Measurements from ENCODE around the gene PALS1. TPM values are rescaled to one million over a fixed set of nuclear protein-coding genes. Genes with fewer than 3 reads are reported as not detected.

PALS1 gene
- total and polyA plus RNA-seq, 2 experiments from 2014 or later: 9.1 to 26.7 TPM

GRCh38 chr14:67268426-67269150, 27.4 kb downstream of the PALS1 start:
- H3K4me3 Mint-ChIP-seq: peak overlapping the region; percentile 63
- Histone ChIP-seq H4K20me1 (replicated peaks; ENCODE audit: insufficient read depth) (no peaks in the 10 kb centered on the region), H3K4me3 (peak overlapping the region; percentile 38), H3K4me1 (ENCODE audit: insufficient read depth) (peaks cover 26% of the 10 kb centered on the region), H3K27ac (ENCODE audit: low read depth) (peak overlapping the region; percentile 91), H2AFZ (no peak overlapping the region), H3F3A (replicated peaks; ENCODE audit: low read depth) (no peaks in the 10 kb centered on the region), H3K79me2 (replicated peaks; ENCODE audit: insufficient read depth) (peaks cover 60% of the 10 kb centered on the region), H3K4me2 (peak overlapping the region; percentile 71), H3K36me3 (ENCODE audit: insufficient read depth) (no peaks in the 10 kb centered on the region), H3K9me2 (ENCODE audit: insufficient read depth) (no peaks in the 10 kb centered on the region), H3K27me3 (ENCODE audit: insufficient read depth) (no peaks in the 10 kb centered on the region)
- no peaks in the 10 kb centered on the region for H3K27me3 Mint-ChIP-seq (ENCODE audit: insufficient read depth, low read depth, poor library complexity)
- peaks cover 35% of the 10 kb centered on the region for H3K4me1 Mint-ChIP-seq
- H3K9me3 Mint-ChIP-seq: no peaks in the 10 kb centered on the region
- DNase-seq (ENCODE audit: low spot score) (peak; percentile 94), ATAC-seq (peak; percentile 98)
- TF ChIP-seq POLR2AphosphoS5 (IDR thresholded peaks at IDR 0.05; ENCODE audit: low read depth) (no peak), EZH2phosphoT487 (IDR thresholded peaks at IDR 0.05; ENCODE audit: unreplicated experiment) (no peak), CREB1 (CRISPR knock-in tag; IDR thresholded peaks at IDR 0.05; ENCODE audit: low read depth) (peak; percentile 28; the same call in 1 of the 2 replicates), REST (IDR thresholded peaks at IDR 0.05; ENCODE audit: unreplicated experiment) (no peak)
- H3K36me3 Mint-ChIP-seq (ENCODE audit: low read depth): peaks cover 9% of the 10 kb centered on the region; the same call in 2 of the 3 replicates
- peak overlapping the region; percentile 93 for H3K27ac Mint-ChIP-seq

GRCh38 chr14:67269298-67270060, 28.2 kb downstream of the PALS1 start:
- peaks cover 26% of the 10 kb centered on the region for H3K4me1 ChIP-seq (ENCODE audit: insufficient read depth)
- ATAC-seq: peak; percentile 10; the same call in 1 of the 3 replicates
- Mint-ChIP-seq H3K9me3 (no peaks in the 10 kb centered on the region), H3K4me1 (peaks cover 32% of the 10 kb centered on the region), H3K4me3 (peak overlapping the region; percentile 8; the same call in 2 of the 3 replicates), H3K27me3 (ENCODE audit: insufficient read depth, low read depth, poor library complexity) (no peaks in the 10 kb centered on the region), H3K27ac (peak overlapping the region; percentile 93), H3K36me3 (ENCODE audit: low read depth) (peaks cover 14% of the 10 kb centered on the region; the same call in 2 of the 3 replicates)
- H3K4me3 ChIP-seq: peak overlapping the region; percentile 28
- peak overlapping the region; percentile 50 for H3K4me2 ChIP-seq
- no peaks in the 10 kb centered on the region for H3K27me3 ChIP-seq (ENCODE audit: insufficient read depth)
- H4K20me1 ChIP-seq (replicated peaks; ENCODE audit: insufficient read depth): no peaks in the 10 kb centered on the region
- H3K79me2 ChIP-seq (replicated peaks; ENCODE audit: insufficient read depth): peaks cover 66% of the 10 kb centered on the region
- no peak for TF ChIP-seq ZNF462 (CRISPR knock-in tag; IDR thresholded peaks at IDR 0.05)
- no peak for TF ChIP-seq NANOG (IDR thresholded peaks at IDR 0.05; ENCODE audit: borderline replicate concordance)
- peak overlapping the region; percentile 91 for H3K27ac ChIP-seq (ENCODE audit: low read depth)
- DNase-seq (ENCODE audit: low spot score): peak; percentile 77
- H3F3A ChIP-seq (replicated peaks; ENCODE audit: low read depth): no peaks in the 10 kb centered on the region
- H3K9me2 ChIP-seq (ENCODE audit: insufficient read depth): no peaks in the 10 kb centered on the region
- H2AFZ ChIP-seq: no peak overlapping the region
- no peaks in the 10 kb centered on the region for H3K36me3 ChIP-seq (ENCODE audit: insufficient read depth)

All from GM23338 (cell line).